Muscle of leg (tissue), 11 donors: Measurements from ENCODE around the gene OLA1. TPM values are rescaled to one million over a fixed set of nuclear protein-coding genes. Genes with fewer than 3 reads are reported as not detected.
A peak's percentile ranks its signal among the peaks of the same experiment; 100 is the strongest.

Experiments
- DNase-seq: peaks from one replicate; pipeline ENCODE4 v3.0.0; 2013
- H3K27ac ChIP-seq: one replicate; pipeline ENCODE4 v1.5.1; 2013; ENCODE audit warnings: mild to moderate bottlenecking, low read length, control low read depth
- H3K27me3 ChIP-seq: one replicate; pipeline ENCODE4 v1.6.1; 2013; ENCODE audit warnings: low read length; ENCODE audit not compliant: control insufficient read depth, insufficient read depth
- H3K36me3 ChIP-seq: one replicate; pipeline ENCODE4 v1.6.1; 2013; ENCODE audit warnings: low read length; ENCODE audit not compliant: control insufficient read depth, insufficient read depth
- H3K4me1 ChIP-seq: one replicate; pipeline ENCODE4 v1.6.1; 2013; ENCODE audit warnings: low read length; ENCODE audit not compliant: control insufficient read depth, insufficient read depth
- H3K4me3 ChIP-seq: one replicate; pipeline ENCODE4 v1.5.1; 2013; ENCODE audit warnings: low read length, control low read depth
- H3K9me3 ChIP-seq: replicated peaks from 2 replicates; pipeline ENCODE4 v1.6.1; 2013; ENCODE audit warnings: low read depth, low read length; ENCODE audit not compliant: control insufficient read depth
- WGBS: methylation state at CpG from one replicate; pipeline ENCODE4 v1.1.5; 2013; ENCODE audit warnings: missing lambda C conversion rate; ENCODE audit not compliant: insufficient coverage; 5-methylcytosine and 5-hydroxymethylcytosine counted together
- polyA plus RNA-seq, 8 donors: library from polyadenylated mRNA; unstranded; fragments of 120-200 nt; gene quantifications; one replicate each; pipeline versions ENCODE4 v1.2.1 to v1.2.3, GENCODE V29; 2013; ENCODE audit warnings: inconsistent platforms in 1 of 8, low replicate concordance in 1 of 8; ENCODE audit not compliant: insufficient read length in 8 of 8, insufficient read depth in 1 of 8
- total RNA-seq: library from RNA; stranded (reverse); fragments of 120-200 nt; gene quantifications from one replicate; pipeline ENCODE4 v1.2.4, GENCODE V29; 2013

The OLA1 gene
- total and polyA plus RNA-seq, 9 donors: 123 to 227 (median 186) TPM

DNA sequence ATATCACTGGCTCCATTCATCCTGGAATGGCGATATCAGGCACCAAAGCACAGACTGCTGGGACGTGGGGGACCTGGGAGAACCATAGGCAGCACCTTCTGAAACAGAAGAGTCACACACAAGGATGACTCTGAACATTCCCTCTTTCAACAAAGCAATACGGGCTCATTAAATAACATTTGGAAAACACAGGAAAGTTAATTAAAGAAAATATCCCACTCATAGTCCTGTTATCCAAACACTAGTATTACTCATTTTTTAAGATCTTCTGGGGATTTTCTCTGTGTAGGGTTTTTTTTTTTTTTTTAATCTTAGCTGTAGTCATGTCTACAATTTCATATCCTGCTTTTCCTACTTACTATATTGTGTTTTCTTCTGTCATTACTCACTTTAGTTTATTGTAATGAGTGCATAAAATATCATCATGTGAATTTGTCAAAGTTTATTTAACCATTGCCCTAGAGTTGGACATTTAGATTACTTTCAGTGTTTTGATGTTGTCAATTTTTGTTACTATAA is 213.2 kb downstream of the OLA1 start:
- Histone ChIP-seq H3K27me3 (no peaks in the 10 kb centered on the region), H3K9me3 (no peaks in the 10 kb centered on the region), H3K36me3 (no peaks in the 10 kb centered on the region), H3K4me3 (no peak overlapping the region), H3K4me1 (peaks cover 16% of the 10 kb centered on the region), H3K27ac (no peak overlapping the region)
- 95% methylated on average over 2 of the region's 3 CpGs for WGBS
- DNase-seq: no peak

DNA sequence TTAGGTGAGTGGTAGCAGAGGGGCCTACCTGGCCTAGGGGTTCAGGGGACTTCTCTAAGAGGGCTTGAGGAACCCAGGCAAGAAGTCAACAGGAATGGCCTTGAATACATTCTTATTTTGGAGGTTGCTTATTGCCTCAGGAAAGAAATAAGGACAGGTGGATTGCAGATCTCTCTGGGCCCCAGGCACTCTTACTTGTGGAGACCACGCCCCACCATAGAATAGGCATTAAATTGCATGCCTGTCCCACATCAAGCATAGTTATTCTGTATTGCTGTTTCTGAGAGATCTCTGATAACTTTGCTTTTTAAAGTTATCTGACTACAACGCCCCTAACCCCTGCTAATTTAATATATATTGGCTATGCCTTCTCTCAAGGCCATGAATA is 215.2 kb downstream of the OLA1 start:
- no peak for DNase-seq
- Histone ChIP-seq H3K36me3 (no peaks in the 10 kb centered on the region), H3K9me3 (no peaks in the 10 kb centered on the region), H3K4me3 (no peak overlapping the region), H3K27me3 (no peaks in the 10 kb centered on the region), H3K27ac (no peak overlapping the region), H3K4me1 (peaks cover 9% of the 10 kb centered on the region)
- no CpG with 5 or more reads among the region's 2 CpGs for WGBS

DNA sequence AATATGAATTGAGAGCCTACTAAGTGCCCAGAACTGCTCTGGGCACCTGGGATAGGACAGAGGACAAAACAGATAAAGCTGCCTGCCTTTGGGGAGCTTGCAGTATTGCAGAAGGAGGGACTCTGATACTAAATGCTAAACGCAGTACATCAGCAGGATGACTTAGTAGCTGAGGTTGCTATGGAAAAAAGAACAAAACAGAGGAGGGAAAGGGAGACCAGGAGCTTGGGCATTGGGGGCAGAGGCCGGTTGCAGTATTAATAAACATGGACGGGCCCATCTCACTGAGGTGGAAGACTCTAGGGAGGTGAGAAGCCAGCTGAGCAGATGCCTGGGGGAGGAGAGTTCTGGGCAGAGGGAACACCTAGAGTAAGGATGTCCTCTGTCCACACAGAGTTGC is 217.1 kb downstream of the OLA1 start:
- Histone ChIP-seq H3K27ac (no peak overlapping the region), H3K36me3 (no peaks in the 10 kb centered on the region), H3K27me3 (no peaks in the 10 kb centered on the region), H3K4me1 (peaks cover 18% of the 10 kb centered on the region), H3K4me3 (no peak overlapping the region), H3K9me3 (no peaks in the 10 kb centered on the region)
- WGBS: 55% methylated on average over 3 of the region's 3 CpGs
- no peak for DNase-seq

DNA sequence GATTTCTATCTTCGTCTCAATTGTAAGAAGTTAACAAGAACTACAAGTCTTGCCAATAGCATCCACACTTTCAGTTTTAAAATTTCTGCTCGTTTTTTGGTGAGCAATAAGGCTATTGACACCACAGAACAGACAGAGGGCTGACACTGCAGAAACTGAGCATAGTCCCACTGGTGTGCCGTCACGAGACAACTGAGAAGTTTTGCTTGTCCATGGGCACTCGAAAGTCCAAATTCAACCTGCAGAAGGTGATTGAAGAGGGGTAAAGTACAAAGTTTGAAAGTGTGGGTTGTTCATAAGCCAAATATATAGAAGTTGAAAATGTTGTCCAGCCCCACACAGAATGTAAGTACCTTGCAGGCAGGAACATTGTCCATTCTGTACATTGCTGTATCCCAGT is 219.4 kb downstream of the OLA1 start:
- whole genome bisulfite sequencing: 93% methylated on average over 3 of the region's 5 CpGs
- Histone ChIP-seq H3K4me1 (peaks cover 41% of the 10 kb centered on the region), H3K27ac (no peak overlapping the region), H3K4me3 (no peak overlapping the region), H3K36me3 (no peaks in the 10 kb centered on the region), H3K9me3 (no peaks in the 10 kb centered on the region), H3K27me3 (no peaks in the 10 kb centered on the region)
- no peak for DNase-seq

DNA sequence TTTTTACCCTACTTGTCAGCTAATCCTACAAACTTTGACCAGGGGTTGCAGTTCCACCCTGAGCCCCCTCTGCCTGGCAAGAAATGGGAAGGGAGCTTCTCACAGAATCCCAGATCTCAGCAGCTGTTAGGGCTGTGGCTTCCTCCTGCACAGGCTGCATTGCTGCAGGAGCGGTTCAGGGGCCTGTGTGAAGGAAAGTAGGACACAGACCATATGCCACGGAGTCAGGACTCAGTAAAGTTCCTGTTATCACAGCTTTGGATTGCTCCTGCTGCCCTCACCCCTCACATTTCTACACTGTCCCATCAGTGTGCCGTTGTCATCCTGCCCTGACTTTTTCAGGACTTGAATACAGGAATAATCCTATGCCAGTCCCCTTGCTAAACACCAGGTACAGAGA is 220.4 kb downstream of the OLA1 start:
- Histone ChIP-seq H3K27ac (peak overlapping the region; percentile 62), H3K4me1 (peaks cover 50% of the 10 kb centered on the region), H3K36me3 (no peaks in the 10 kb centered on the region), H3K4me3 (no peak overlapping the region), H3K27me3 (no peaks in the 10 kb centered on the region), H3K9me3 (no peaks in the 10 kb centered on the region)
- 17% methylated on average over 2 of the region's 3 CpGs for WGBS
- peak; percentile 65 for DNase-seq

DNA sequence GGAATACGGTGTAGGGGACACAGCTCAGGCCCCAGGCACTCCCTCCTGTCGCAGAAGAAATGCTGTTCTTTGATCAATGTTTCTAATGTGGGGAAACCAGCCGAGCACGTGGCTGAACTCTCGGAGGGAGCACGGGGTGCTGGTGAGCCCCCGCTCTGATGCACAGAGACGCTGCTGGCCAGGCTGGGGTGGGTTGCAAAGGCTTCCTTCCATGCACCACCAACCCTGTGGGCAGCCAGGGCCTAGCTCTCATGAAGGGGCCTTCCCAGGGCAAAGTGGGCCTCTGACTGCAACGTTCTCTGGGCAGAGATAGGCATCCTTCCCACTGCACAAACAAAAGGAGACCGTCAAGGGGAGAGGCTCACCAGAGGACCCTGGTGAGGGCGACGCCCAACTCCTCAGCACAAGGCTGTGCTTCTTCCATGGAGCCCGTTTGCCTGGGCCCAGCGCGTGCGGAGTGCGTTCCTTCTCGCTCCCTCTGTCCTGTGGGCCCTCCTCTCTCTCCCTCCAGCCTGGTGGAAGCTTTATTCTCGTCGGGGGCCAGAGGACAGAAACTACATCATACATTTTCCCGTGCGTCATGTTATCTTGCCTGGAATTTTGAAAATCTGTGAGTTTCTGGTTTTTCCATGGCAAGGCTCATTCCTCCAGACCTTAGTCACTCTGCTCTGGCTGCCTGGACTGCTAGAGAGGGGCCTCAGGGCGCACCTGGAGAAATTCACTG is 222.0 kb downstream of the OLA1 start:
- H3K27me3 ChIP-seq: no peaks in the 10 kb centered on the region
- H3K9me3 ChIP-seq: no peaks in the 10 kb centered on the region
- DNase-seq: peak; percentile 54
- no peak overlapping the region for H3K4me3 ChIP-seq
- 58% methylated on average over 16 of the region's 23 CpGs for WGBS
- peaks cover 53% of the 10 kb centered on the region for H3K4me1 ChIP-seq
- H3K36me3 ChIP-seq: no peaks in the 10 kb centered on the region
- peak overlapping the region; percentile 94 for H3K27ac ChIP-seq

DNA sequence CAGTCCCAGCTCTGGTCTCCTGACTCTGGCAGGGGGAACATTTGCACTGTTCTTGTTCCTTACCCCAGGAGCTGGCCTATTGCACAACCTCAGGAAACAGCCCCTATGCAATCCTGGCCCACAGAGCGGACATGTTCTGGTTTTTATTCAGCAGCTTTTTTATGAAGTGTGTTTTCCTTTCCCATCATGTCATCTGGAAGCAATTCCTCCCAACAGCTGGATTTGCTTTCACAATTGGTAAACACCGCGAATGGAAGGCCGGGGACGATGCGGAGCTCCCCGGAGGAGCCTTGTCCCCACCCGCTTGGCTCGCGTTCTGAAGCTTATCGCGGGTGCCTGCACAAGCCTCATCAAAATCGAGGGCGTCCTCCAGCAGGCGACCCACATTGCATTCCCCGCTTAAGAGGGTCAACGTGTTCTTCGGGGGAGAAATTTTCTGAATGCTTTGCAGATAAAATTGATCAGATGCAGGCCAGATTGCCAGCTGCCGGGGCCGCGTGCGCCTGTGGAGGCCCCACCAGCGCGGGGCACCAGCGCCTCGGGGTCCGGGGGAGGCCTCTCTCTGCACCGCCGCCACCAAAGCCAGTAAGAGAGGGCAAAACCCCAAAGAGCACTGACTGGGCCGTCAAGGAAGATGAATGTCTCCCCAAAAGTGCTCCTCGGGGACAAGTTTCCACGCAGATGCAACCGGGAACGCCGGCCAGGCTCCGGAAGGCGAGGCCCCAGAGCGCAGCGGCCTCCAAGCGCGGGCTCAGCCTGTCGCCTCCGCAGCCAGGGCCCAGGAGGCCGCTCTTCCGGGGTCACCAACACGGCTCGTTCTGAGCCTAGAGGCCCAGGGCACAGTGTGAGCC is 222.8 kb downstream of the OLA1 start:
- Histone ChIP-seq H3K9me3 (no peaks in the 10 kb centered on the region), H3K27me3 (no peaks in the 10 kb centered on the region), H3K4me1 (peaks cover 59% of the 10 kb centered on the region), H3K36me3 (no peaks in the 10 kb centered on the region), H3K4me3 (peak overlapping the region; percentile 15), H3K27ac (peak overlapping the region; percentile 94)
- DNase-seq: peak; percentile 99
- 17% methylated on average over 42 of the region's 47 CpGs for WGBS

DNA sequence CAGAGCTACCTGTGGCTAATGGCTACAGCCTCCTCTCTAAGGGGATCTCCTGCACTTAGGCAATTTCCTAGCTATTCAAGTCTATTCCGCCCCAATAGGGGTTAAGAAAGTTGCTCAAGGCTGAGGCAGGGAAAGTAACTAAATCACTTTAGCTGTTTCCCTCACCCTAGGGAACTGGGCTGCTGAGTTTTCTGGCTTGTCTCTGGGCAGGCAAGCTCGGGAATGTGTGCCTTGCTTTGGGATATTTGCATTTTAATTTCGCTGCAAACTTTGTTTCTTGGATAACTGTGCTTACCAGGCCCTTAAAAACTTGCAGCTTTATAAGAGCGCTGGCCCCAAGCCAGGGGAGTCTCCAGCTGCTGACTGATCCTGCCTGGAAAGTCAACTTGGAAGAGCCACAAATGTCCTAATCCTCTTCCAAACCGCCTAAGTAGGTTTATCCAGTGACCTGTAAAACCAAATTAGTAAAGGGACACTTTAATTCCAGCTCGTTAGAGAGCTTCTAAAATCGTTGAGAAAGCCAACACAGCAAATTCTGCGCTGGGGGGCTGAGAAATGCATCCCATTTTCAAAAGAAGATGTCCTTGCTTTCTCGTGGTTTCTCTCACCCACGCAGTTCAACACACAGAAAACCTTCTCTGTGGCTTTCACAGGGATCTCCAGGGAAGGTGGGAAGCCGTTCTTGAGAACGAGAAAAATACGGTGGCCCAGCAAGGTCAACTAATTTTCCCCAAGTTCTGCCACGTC is 223.6 kb downstream of the OLA1 start:
- Histone ChIP-seq H3K27me3 (no peaks in the 10 kb centered on the region), H3K4me1 (peaks cover 59% of the 10 kb centered on the region), H3K36me3 (no peaks in the 10 kb centered on the region), H3K27ac (peak overlapping the region; percentile 94), H3K4me3 (no peak overlapping the region), H3K9me3 (no peaks in the 10 kb centered on the region)
- DNase-seq: peak; percentile 99
- WGBS: 15% methylated on average over 7 of the region's 14 CpGs

DNA sequence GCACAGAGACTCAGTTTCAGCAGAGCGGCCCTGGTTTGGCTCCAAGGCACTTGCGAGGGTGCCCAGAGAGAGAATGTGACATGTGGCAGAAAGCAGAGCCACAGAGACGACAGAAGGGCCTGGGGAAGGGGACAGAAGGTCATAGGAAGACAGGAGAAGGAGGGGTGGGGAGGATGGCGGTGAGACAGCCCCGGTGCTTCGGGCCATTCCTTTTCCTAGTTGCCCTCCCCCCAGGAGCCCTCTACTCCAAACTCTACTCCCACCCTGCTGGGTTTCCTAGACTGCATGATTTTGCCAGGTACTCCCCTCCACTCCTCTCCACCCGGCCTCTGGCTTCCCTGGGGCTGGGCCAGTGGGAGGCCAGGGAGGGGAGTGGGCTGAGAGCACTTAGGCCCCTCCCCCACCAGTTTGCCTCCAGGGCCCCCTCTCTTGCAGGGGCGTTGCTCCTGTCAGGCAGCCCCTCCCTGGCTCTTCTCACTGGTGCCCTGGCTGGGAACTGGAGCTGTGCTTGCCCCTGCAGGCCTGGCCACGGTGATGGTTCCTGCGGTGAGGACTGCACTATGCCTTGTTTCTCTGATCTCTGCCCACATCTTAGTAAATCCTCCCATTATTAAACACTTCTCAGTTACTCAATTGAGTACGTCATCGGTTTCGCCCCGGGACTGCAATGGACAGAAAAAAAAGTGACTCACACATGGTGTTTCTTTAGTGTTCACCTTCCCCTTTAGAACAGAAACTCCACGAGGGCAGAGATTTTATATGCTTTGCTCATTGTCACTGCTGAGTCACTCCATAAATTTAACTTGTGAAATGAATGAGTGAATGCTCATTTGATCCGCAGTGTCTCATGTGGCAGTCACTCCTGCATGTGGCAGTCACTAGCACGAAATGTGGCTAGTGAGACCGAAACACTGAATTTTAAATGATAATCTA is 224.5 kb downstream of the OLA1 start:
- H3K27ac ChIP-seq: peak overlapping the region; percentile 94
- peaks cover 59% of the 10 kb centered on the region for H3K4me1 ChIP-seq
- no peaks in the 10 kb centered on the region for H3K36me3 ChIP-seq
- no peaks in the 10 kb centered on the region for H3K27me3 ChIP-seq
- peak; percentile 89 for DNase-seq
- no peak overlapping the region for H3K4me3 ChIP-seq
- WGBS: 26% methylated on average over 9 of the region's 18 CpGs
- no peaks in the 10 kb centered on the region for H3K9me3 ChIP-seq
